Breast epithelium (tissue), 3 donors: ENCODE results near the gene QSOX1.

Experiments
- POLR2AphosphoS5 ChIP-seq, 3 donors: sonication (generic); formaldehyde crosslinking; IDR thresholded peaks; one replicate each; pipeline ENCODE4 v1.6.1; 2017; ENCODE audit warnings: antibody characterized with exemption in 3 of 3
- TF ChIP-seq, protein P1 (sequence below), 3 donors: fragments of 450-650 bp; IDR thresholded peaks; one replicate each; pipeline ENCODE4 v1.5.1; 2016 to 2017; ENCODE audit warnings: antibody characterized with exemption in 3 of 3, mild to moderate bottlenecking in 3 of 3, moderate library complexity in 3 of 3

DNA sequence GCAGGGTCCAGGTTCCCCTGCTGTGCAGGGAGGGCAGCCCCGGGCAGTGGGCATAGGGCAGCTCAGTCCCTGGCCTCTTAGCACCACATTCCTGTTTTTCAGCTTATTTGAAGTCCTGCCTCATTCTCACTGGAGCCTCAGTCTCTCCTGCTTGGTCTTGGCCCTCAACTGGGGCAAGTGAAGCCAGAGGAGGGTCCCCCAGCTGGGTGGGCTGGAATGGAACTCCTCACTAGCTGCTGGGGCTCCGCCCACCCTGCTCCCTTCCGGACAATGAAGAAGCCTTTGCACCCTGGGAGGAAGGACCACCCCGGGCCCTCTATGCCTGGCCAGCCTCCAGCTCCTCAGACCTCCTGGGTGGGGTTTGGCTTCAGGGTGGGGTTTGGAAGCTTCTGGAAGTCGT lies 42.6 kb downstream of the QSOX1 start:
- TF ChIP-seq, protein P1, sequence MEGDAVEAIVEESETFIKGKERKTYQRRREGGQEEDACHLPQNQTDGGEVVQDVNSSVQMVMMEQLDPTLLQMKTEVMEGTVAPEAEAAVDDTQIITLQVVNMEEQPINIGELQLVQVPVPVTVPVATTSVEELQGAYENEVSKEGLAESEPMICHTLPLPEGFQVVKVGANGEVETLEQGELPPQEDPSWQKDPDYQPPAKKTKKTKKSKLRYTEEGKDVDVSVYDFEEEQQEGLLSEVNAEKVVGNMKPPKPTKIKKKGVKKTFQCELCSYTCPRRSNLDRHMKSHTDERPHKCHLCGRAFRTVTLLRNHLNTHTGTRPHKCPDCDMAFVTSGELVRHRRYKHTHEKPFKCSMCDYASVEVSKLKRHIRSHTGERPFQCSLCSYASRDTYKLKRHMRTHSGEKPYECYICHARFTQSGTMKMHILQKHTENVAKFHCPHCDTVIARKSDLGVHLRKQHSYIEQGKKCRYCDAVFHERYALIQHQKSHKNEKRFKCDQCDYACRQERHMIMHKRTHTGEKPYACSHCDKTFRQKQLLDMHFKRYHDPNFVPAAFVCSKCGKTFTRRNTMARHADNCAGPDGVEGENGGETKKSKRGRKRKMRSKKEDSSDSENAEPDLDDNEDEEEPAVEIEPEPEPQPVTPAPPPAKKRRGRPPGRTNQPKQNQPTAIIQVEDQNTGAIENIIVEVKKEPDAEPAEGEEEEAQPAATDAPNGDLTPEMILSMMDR (IDR thresholded peaks at IDR 0.05) = no peak
- TF ChIP-seq POLR2AphosphoS5 (IDR thresholded peaks at IDR 0.05) = no peak
